GM21723 (cell line): ENCODE results near the gene GAGE13.
"Not testable (repeated sequence)": the region's sequence is repeated elsewhere in the genome, so short reads cannot be mapped to it uniquely, and the experiment has no call there.

Source experiments
- ATAC-seq: cut with Tn5 transposase; IDR thresholded peaks from one replicate; pipeline ENCODE4 v1.9.1; 2021; ENCODE audit warnings: mild to moderate bottlenecking, moderate library complexity; ENCODE audit not compliant: unreplicated experiment

Gene GAGE13, protein sequence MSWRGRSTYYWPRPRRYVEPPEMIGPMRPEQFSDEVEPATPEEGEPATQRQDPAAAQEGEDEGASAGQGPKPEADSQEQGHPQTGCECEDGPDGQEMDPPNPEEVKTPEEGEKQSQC

DNA sequence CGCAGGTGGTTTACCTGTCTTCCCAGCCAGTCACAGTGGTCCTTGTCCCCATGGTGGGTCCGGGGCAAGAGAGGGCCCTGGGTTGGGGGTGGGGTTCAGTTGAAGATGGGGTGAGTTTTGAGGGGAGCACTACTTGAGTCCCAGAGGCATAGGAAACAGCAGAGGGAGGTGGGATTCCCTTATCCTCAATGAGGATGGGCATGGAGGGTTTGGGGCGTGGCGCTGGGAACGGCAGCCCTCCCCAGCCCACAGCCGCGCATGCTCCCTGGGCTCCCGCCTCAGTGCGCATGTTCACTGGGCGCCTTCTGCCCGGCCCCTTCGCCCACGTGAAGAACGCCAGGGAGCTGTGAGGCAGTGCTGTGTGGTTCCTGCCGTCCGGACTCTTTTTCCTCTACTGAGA, at the start of gene GAGE13:
Gene GAGE13 (plus strand): TSS at position 301 of the 400 bp plus-strand sequence. CDS start 1,156 bp downstream, outside the sequence.
- not testable (repeated sequence) for ATAC-seq

DNA sequence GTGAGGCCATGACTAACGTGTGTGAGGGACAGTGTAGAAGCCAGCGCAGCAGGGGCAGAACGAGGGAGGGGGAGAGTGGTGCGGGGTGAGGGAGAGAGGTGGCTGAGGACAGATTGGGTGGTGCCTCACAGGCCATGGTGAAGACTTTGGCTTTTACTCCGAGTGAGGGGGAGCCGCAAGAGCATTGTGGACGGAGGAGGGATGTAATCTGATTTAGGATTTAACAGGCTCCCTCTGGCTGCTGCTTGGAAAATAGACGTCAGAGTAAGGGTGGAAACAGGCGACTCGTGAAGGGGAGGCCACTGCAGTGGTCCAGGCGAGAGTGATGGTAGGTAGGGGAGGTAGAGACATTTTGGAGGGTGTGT, 48.8 kb upstream of the GAGE13 start:
- ATAC-seq, result no peak

DNA sequence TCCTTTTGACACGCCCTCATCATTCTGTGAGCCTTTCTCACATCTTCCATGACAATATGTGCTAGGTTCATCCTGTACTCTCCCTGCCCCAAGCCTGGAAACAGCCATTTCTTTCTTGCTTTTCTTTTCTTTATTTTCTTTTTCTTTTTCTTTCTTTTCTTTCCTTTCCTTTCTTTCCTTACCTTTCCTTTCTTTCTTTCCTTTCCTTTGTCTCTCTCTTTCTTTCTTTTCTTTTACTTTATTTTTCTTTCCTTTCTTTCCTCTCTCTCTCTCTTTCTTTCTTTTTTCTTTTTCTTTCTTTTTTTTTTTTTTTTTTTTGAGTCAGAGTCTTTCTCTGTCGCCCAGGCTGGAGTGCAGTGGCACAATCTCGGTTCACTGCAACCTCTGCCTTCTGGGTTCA, 47.2 kb upstream of the GAGE13 start:
- no peak for ATAC-seq

DNA sequence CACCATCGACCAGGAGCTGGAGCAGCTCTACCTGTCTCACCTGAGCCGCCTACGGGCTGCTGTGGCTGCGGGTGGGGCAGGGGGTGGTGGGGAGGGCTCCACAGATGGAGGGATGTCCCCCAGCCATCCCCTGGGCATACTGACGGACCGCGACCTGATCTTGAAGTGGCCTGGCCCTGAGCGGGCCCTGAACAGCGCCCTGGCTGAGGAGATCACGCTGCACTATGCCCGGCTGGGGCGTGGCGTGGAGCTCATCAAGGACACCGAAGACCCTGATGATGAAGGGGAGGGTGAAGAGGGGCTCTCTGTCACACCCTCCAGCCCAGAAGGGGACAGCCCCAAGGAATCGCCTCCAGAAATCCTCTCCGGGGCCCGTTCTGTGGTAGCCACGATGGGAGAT, 45.2 kb upstream of the GAGE13 start:
- no peak for ATAC-seq

DNA sequence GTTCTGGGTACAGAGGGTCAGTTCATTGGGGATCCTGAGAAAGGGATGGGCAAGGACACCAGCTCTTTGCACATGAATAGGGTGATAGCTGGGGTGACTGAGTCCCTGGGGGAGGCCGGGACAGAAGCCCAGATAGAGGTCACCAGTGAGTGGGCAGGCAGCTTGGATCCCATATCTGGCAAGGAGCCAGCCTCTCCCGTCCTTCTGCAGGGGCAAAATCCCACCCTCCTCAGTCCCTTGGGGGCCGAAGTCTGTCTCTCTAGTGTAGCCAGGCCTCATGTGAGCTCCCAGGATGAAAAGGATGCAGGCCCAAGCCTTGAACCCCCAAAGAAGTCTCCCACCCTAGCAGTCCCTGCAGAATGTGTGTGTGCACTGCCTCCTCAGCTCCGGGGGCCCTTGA, 44.8 kb upstream of the GAGE13 start:
- ATAC-seq, result no peak

DNA sequence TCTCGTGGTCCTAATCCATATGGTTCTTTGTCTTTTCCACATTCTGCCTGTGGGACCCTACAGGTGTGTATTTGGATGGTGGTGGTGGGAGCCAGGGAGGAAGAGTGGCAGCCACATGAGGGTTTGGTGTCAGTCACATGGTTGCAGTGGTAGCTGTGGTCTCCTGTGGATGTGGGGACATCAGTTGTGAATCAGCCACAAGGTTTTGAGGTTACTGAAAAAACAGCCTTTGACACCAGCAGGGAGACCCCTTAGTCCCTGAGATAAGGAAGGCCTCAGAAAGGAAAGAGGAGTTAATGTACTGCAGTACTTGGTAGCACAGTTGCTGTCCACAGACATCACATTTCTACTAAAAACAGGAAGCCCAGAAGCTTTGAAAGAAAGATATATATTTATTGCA, 43.7 kb upstream of the GAGE13 start:
- ATAC-seq, result no peak

DNA sequence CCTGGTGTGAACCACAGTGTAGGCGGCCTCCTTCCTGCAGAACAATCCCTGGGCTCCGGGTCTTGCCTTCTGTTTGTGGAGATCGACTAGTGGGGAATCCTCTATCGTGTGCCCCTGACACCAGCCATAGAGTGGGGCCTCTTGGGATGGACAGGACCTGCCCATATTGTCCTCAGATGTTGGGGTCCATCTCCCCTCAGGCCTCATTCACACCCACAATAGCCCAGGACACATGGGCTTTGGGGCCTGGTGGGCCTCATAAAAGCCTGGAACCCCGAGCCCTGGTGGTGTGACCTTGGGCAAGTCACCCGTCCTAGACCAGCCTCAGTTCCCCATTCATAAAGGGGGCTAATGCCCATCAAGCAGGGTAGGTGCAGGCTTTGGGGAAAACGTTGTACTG, 41.2 kb upstream of the GAGE13 start:
- no peak for ATAC-seq

DNA sequence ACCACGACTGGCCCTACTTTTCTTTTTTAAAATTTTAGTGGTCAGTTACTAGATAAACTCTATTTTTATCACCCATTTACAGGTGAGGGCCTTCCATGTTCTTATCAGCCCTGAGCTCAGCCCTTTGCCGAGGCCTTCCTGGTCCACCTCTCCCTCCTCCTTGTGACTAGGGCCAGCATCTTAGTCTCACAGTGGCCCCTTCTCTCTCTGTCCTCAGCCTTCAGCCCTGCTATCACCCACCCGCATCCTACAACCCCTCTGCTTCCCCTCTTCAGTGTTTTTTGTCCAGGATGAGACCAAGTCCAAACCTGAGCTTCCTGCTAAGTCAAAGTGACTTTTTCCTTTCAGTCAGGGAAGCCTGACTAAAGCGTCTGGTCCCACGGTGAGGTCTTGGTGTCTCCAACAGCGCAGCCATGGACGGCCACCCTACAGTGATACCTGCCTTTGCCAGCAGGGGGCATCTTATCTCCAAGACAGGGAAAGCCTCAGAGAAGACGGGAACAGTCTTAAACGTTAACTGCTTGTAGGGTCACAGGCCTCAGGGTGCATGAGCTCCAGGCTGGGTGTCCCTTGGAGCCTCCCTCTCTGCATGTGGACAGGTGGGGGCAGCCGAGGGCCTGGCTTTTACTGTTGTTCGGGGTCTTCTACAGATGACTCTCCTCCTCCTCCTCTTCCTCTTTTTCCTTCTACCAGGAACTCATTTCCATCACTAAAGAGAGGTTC, 39.6 kb upstream of the GAGE13 start:
- peak; percentile 74 for ATAC-seq

DNA sequence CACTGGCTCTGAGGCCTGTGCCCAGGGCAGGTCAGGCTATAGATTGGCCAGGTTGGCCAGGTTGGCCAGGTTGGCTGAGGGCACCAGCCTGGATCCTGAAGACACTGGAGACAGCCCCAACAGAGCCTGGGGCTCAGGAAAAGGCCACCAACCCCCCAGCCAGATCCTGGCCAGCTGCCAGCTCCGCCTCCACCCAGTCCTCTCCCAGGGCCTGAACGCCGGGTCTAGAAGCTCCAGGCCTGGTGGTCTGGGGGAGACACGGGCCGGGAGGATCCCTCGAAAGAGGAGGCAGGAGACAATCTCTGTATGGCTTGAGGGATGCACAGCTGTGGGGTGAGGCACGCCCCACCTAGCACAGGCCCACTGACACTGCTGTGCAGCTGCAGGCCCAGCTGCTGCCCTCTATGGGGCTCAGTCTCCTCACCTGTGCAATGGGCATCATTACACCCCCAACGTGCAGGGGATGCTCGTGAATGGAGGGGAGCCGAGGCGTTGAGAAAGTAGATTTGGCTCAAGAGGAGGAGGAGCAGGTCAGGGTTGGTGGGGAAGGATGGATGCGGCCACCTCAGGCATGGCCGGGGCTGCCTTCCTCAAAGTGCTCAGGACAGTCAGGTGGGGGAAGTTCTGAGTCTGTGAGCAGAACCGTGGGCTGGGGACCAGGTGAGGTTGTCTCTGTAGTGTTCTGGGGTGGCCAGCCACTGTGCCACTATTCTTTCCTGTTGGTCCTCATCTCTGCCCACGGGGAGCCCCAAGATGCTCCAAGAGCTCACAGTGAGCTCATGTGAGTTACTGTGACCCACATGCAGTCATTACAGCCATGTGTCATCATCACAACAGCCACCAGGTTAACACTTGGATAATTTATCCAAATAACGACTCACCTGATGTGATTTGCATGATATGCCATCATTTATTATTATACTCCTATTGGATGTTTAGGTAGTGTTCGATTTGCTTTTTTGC, 38.7 kb upstream of the GAGE13 start:
- no peak for ATAC-seq

DNA sequence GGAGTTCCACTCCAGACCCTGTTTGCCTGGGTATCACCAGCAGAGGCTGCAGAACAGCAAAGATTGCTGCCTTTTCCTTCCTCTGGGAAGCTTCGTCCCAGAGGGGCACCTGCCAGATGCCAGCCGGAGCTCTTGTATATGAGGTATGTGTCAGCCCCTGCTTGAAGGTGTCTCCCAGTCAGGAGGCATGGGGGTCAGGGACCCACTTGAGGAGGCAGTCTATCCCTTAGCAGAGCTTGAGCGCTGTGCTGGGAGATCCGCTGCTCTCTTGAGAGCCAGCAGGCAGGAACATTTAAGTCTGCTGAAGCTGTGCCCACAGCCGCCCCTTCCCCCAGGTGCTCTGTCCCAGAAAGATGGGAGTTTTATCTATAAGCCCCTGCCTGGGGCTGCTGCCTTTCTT, 32.1 kb upstream of the GAGE13 start:
- not testable (repeated sequence) for ATAC-seq

DNA sequence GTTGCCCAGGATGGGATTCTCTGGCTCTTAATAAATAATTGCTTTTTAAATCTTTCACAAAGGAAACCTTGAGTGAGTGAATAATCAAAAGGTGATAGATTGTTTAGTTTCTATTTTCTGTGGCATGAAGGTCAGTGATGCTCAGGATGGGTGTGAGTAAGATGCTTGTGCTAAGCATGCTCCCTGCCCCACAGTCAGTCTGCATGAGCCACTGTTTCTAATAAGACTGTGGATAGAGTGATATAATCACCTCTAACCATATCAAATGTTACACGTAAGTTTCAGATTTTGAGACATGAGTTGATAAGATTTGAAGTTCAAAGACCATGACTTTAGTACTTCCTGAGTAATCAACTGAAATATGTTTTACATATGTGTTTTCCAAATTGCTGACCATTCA, 30.7 kb upstream of the GAGE13 start:
- no peak for ATAC-seq

DNA sequence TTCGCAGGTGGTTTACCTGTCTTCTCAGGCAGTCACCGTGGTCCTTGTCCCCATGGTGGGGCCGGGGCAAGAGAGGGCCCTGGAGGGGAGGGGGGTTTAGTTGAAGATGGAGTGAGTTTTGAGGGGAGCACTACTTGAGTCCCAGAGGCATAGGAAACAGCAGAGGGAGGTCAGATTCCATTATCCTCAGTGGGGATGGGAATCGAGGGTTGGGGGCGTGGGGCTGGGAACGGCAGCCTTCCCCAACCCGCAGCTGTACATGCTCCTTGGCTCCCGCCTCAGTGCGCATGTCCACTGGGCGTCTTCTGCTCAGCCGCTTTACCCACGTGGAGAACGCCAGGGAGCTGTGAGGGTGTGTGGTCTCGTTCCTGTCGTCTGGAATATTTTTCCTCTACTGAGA, 28.0 kb upstream of the GAGE13 start, which contains the start of gene GAGE10:
Gene GAGE10 (plus strand): TSS at position 301 of the 400 bp plus-strand sequence. CDS start 1,214 bp downstream, outside the sequence.
- ATAC-seq, result no peak

DNA sequence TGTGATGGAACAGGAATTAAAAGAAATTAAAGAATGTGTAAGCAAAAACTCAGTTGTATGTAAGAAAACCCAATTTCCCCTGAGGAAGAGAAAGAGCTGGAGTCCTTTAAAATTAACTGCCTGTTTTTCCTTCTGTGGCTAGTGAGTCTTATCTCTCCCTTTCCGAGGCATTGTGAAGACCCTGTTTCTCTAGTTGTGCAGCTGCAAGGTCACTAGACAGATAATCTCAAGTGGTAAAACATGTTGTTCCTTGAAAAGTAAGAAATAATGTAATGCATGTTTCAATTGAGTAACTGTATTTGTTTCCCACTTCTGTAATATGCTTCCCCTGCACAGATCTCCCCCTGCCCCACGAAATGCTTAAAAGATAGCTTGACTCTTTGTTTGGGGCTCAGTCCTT, 23.6 kb upstream of the GAGE13 start:
- not testable (repeated sequence) for ATAC-seq

DNA sequence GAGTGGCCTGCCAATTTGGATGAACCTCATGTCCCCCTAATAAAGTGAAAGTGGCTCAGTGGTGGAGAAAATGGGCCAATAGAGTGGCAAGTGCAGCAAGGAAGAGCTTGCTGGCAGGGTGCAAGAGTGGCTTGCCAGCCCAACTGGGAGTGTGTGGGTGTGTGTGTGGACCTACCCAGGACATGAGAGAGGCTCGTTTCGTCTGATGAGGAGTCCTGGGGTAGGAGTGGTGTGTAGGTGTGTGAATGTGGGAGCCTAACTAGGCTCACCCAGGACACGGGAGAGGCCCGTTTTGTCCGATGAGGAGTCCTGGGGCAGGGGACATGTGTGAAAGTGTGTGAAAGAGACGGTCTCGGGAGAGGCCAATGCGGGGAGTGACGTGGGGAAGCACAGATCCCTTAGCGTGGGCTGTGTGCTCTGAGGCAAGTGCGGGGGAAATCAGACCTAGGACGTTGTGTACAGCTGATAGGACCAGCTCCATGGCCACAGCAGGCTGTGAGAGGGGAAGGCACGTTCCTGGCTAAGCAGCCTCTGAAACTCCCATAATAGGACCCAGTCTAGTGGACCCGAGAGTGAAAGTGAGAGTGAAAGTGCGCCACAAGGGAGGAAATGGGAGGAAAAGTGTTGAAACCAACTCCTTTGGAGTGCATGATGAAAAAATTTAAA, 22.6 kb upstream of the GAGE13 start:
- no peak for ATAC-seq

DNA sequence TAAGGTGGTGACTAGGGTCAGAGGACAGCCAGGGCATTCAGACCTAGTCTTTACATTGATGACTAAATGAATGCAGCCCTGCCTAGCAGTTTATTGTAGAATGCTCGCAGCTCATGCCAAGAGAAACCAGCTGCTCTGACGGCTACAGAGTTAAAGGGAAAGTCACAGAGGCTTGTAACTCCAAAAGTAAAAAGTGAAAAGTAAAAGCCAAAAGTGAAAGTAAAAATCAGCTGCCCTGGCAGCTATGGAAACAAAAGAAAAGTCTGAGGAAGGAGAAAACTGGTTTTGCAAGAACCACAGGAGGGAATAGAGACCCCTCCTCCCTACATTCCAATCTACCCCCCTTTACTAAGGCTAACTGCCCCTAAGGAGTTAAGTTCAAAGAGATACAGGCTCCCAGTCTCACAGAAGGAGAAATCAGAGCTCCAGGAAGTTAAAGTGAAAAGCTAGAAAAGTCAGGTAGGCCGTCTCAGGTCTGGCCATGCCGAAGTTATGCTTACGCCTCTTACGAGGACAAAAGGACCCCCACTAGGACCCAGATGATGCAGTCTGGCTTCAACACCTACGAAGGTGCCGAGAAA, 21.9 kb upstream of the GAGE13 start:
- no peak for ATAC-seq

DNA sequence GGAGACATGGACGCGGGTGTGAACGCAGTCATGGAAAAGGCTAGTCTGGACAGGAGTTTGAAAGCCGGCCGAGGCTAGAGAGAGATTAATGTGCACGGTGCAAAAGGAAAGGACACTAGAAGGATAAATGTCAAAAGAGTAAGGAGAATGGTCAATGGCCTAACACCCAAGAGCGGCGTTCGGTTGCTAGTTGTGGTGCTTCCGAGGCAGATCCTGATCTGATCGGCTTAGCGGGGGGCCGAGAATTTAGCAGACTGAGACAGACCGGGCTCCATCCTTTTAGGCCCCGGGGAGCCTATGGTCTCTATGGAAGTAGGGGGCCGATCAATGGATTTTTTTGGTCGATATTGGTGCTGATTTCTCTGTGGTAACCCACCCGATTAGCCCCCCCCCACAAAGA, 21.0 kb upstream of the GAGE13 start:
- ATAC-seq, result no peak

DNA sequence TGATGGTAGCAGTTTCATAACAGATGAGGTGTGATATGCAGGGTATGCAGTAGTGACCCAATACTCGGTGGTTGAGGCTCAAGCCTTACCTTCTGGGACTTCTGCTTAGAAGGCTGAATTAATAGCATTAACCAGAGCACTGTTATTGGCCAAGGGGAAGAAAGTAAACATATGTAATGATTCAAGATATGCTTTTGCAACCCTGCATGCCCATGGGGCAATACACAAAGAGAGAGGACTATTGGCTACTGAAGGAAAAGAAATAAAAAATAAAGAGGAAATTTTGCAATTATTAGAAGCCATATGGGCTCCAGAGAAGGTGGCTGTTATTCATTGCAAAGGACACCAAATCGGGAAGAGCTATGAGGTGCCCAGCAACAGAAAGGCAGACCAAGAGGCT, 19.2 kb upstream of the GAGE13 start:
- no peak for ATAC-seq

DNA sequence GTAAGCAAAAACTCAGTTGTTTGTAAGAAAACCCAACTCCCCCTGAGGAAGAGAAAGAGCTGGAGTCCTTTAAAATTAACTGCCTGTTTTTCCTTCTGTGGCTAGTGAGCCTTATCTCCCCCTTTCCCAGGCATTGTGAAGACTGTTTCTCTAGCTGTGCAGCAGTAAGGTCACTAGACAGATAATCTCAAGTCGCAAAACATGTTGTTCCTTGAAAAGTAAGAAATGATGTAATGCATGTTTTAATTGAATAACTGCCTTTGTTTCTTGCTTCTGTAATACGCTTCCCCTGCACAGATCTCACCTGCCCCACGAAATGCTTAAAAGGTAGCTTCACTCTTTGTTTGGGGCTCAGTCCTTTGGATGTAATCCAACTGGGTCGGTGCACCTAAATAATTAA, 15.3 kb upstream of the GAGE13 start:
- ATAC-seq, result no peak

DNA sequence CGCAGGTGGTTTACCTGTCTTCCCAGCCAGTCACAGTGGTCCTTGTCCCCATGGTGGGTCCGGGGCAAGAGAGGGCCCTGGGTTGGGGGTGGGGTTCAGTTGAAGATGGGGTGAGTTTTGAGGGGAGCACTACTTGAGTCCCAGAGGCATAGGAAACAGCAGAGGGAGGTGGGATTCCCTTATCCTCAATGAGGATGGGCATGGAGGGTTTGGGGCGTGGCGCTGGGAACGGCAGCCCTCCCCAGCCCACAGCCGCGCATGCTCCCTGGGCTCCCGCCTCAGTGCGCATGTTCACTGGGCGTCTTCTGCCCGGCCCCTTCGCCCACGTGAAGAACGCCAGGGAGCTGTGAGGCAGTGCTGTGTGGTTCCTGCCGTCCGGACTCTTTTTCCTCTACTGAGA, 9.6 kb upstream of the GAGE13 start, which contains the start of gene GAGE12J:
Gene GAGE12J (plus strand): TSS at position 301 of the 400 bp plus-strand sequence. CDS start 1,157 bp downstream, outside the sequence.
- not testable (repeated sequence) for ATAC-seq

DNA sequence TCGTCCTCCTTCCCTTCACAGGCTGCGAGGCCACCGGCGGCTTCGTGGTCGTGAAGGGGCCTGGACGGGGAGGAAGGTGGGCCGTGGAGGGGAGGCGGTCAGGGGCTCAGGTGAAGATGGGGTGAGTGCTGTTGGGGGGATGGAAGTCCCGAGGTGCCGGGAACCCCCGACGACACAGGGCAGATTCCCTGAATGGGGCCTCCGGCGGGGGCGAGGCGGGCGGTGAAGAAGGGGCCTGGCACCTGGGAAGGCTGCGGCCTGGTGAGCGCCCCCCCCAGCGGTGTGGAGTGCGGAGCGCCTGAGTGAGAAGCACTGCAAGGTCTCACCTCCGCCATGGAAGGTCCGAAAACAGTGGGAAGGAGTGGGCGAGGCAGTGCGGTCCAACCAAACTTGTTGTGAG, 9.1 kb upstream of the GAGE13 start:
- ATAC-seq, result not testable (repeated sequence)

DNA sequence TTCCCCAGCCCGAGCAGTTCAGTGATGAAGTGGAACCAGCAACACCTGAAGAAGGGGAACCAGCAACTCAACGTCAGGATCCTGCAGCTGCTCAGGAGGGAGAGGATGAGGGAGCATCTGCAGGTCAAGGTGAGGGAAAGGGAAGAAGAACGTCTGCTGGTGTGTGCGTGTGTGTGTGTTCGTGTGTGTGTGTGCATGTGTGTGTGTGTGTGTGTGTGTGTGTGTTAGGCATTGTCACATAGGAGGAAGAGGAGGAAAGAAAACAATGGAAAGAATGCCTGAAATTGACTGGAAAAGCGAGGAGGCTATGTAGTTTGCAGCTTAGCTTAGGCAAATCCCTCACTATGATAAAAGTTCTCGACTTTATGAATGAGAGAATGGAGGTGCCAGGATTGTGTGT, 7.6 kb upstream of the GAGE13 start:
- not testable (repeated sequence) for ATAC-seq
